ENCODE measurements around the gene ARNT2.

The ARNT2 gene

DNA sequence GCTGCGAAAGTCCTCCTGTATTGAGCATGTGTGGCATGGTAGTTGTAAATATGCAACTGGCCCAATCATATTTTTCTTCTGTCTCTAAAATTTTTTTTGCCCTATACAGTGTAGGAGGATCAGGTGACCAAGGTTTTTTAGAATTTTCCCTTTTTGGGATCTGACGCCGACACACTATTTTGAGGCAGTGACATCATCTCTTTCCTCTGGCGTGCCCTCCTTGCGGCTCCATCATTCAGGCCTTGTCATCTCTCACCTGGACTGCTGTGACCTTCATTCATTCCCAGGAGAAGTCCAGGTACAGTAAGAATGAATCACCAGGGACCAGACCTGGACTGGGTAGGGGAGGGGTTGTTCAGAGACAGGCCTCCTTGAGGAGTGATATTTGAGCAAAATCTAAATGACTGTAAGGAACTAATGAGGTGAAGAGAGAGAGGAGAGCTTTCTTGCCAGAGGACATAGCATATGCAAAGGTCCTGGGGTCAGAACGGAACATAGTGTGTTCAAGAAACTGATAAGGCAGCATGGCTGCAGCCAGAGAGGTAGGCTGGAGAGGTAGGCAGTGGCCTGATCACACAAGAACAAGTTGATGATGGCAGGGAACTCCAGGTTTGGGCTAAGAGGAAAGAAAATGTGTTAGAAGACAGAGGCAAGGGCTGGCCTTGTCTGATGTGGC is 38.7 kb downstream of the ARNT2 start:
- DNase-seq (ENCODE audit: low read depth) = no peak

DNA sequence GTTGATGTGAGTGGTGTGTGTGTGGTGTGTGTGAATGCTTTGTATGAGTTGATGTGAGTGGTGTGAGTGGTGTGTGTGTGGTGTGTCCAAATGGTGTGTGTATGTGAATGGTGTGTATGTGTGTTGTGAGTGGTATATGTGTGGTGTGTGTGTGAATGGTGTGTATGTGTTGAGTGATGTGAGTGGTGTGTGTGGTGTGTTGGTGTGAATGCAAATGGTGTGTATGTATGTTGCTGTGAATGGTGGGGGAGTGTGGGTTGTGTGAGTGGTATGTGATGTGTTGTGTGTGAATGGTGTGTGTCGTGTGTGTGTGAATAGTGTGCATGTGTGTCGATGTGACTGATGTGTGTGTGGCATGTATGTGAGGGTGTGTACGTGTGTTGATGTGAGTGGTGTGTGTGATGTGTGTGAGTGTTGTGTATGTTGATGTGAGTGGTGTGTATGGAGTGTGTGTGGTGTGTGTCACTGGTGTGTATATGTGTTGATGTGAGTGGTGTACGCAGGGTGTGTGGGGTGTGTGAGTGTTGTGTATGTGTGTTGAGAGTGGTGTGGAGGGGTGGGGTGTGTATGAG is 40.6 kb downstream of the ARNT2 start:
- DNase-seq (ENCODE audit: low read depth) = no peak

DNA sequence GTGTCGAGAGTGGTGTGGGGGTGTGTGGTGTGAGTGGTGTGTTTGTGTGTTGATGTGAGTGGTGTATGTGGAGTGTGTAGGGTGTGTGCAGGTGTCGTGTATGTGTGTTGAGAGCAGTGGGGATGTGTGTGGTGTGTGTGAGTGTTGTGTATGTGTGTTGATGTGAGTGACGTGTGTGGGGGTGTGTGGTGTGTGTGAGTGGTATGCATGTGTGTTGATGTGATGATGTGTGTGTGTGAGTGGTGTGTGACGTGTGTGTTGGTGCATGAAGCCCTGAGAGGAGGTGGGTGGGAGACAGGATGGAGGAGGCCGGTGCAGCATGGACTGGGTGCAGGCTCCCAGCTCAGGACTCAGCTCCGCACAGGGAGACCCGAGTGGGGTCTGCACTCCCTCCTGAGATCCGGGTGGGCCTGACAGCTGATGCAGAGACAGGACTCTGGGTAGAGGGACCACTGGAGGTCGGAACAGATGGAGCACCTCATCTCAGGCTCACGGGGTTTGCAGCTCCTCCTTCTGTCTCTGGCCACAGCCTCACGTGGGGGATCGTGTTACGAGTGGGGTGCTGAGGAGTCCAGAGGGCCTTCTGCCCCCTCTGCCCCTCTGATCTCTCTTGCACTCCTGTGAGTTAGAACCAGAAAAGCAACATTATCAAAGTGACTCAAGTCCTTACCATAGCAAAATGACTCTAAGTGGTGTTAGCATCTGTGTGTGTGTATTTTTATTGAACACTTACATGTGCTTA is 41.3 kb downstream of the ARNT2 start:
- no peak for DNase-seq (ENCODE audit: low read depth)

DNA sequence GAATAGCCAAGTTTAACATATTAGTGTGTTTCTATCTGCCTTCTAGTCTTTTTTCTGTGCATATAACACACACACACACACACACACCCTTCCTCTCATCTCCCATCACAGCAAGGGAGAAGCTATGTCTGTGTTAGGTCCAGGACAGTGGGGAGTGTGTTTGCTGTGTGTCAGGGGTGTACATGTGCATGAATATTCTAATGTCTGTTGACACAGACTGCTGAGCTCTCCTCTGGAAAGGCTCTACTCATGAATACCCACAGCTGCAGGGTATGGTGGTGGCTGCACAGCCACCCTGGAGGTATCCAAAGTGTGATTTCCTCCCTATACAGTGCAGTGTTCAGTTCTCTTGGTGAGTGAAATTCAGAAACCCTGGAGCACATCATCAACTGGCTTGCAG is 42.9 kb downstream of the ARNT2 start:
- no peak for DNase-seq (ENCODE audit: low read depth)

DNA sequence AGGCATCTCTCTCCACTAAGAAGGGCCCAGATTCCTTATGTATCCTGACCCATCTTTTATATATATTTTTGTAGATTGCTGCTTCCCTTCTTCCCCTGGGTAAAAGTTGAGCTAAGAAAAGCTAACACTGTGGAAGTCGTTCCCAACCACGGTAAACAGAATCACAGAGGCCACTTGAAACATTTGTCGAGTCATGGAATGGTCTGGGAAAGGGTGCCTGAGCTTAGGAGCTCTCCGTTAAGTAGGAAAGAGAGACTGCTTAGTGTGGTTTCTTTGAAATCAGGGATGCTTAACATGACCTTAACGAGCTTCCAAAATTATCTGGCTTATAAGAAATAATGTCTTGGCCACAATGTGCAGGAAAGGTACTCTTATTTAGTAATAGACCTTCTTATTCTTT is 45.6 kb downstream of the ARNT2 start:
- DNase-seq (ENCODE audit: low read depth) = no peak

DNA sequence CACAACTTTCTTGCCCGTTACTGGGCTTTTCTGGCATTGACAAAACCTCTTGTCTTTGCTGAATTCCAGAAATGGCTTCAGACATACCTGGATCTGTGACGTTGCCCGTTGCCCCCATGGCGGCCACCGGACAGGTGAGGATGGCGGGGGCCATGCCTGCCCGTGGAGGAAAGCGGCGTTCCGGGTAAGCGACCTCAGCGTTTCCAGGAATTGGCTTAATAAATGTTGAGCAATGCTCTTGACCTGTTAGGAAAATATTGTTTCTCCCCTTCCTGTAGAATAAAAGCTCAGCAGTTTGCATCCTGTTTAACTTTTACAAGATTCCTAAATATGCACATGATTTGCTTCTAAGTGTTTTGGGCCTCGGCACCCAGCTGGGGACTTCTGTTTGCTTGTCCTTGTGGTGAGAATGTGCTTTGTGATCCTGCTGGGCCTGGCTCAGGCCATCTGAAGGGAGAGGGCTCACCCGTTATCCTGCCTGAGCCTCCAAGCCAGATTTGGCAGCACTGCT is 46.7 kb downstream of the ARNT2 start:
- no peak for DNase-seq (ENCODE audit: low read depth)

DNA sequence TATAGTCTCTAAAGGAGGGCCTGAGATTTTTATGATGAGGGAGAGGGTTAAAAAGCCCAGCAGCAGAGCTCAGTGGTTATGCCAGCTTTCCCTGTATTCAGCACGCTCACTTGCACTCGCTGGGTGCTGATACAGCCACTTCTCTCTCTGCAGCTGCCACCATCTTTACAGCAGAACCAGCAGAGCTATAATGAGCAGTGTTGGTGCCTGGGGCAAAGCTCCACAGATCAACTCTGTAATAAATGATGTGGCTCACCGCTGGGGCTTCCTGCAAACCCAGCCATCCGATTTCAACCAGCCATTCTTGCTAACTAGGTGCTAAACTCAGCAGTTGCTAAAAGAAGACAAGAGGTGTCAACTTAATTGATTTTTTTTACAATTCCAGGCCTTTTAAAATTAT is 48.0 kb downstream of the ARNT2 start:
- no peak for DNase-seq (ENCODE audit: low read depth)

DNA sequence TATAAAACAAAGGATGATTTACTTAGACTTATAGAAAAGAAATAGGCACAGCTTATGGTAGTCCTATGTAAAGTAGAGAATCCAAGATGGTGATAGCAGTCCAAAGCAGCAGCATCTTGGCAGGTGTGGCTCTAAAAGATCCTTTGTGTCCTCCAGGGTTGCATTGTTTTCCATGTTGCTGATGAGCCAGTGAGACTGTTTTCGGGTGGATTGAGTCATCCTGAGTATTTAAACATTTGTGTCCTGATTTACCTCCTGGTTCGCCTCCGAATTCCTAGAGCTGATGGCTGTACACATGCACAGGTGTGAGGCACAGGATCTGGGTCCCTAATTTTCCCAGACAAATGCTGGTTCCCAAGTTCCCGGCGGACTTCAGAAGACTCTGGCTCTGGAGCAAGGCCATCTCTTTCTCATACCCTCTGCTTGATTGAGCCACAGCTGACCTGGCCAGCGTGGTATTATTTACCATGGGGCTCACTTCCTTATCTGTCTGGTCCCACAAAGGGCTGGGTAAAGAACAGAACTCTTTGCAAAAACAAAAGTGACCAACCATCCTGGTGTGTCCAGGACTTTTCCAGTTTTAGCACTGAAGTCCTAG is 51.0 kb downstream of the ARNT2 start:
- DNase-seq (ENCODE audit: low read depth) = no peak

DNA sequence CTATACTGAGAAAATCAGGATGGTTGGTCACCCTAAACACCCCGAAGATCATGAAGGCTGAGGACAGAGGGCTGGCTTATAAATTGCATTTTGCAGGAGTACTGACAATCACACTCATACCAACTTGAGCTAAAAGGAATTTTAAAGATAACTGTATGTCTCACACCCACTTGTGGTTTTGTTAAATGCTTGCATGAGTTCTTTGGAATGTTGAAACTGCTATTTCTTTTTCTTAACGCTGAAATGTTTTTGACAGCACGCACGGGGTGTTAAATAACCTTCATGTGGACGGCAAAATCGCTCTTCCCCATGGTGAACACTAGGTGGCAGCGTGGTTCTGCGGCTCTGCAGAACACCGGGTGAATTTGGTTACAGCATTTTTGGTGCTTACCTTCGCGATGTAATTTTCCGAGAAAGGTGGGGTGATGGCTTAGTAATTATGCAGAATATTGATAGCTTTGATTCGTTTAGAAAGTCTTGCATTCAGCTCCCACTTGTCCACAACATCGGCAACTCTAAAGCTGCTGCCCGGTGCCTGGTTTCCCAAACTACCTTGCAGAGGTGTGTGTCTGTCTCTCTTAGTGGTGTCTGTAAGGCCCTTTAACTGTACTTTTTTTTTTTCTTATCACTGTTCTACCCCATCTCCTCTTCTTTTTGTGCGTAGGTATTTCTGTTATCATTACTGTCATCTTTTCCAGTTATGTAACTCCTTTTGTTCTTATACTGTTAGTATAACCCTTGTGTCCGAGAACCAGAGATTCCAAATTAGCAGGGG is 51.7 kb downstream of the ARNT2 start:
- DNase-seq (ENCODE audit: low read depth) = peak; percentile 11

DNA sequence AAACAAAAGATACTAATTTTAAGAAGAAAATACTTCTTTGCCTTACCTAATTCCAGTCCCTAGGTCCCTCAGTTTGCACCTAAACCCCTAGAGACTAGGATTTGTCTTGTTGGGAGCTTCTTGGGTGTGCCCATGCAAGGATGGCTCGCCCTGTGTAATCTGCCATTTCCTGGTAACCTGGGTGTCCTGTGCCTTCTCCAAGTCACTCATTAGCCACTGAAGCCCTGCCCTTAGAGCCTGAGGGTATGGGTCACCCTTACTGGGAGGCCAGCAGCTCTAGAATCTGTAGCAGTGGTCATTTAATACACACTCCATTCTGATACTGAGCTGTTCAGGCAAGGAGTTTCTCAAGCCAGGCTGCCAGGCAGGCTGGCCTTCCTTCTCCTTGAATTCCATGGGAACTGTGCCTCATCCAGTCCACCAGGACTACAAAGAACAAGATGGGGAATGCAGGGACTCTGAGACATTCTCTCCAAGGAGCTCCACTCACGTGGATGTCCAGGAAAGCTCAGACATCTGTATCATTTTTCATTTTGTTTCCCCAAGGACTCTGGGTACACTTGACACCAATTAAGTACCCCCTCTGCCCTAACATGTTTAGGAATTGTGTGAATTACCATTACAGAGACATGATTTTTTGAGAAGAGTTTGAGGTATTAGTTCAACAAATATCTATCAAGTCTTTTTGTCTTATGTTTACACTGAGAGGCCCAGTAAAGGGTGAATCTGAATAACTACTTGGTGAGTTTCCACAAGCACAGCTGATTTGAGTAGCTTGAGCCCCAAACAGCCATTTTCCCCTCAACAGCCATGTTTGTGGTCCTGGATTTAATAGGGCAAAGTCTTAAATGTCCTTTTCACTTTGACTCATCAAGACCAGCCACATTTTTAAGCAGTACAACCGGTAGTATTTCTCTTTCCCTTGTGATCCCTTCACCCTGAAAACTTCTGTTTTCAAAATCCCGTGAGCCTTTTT is 52.6 kb downstream of the ARNT2 start:
- no peak for DNase-seq (ENCODE audit: low read depth)

DNA sequence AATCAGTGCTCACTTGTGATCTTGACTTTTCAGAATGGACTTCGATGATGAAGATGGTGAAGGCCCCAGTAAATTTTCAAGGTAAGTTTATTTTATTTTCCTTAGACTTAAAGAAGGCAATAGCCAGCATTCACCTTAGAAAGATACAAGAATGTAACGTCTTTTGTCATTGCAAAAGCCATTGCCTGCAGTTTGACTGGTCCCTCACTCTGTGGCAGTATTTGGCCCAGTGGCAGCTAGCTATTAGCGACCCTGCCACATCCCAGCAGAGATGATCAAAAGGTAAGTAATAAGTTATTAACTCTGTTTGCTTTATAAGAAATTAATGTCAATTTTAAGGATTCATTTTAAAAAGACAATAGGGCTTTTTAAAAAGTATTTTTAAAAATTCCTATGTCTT is 53.7 kb downstream of the ARNT2 start:
- no peak for DNase-seq (ENCODE audit: low read depth)

DNA sequence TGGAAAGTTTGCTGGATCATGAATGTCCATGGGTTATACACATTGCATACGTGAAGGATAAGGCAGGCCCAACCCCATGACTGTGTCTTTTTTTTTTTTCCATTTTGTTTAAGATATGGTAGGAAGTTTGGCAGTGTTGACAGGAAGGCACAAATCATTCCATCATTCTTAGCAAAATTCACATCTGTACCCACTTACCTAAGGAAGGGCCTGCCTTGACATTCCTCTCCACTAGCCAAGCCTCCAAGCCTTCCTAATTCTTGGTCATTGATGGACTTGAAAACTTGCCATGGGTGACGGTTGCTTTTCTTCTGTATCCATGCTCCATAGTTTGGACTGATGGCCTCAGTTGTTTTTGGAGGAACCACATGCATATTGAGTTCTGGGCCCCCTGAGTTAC is 54.4 kb downstream of the ARNT2 start:
- DNase-seq (ENCODE audit: low read depth) = no peak

DNA sequence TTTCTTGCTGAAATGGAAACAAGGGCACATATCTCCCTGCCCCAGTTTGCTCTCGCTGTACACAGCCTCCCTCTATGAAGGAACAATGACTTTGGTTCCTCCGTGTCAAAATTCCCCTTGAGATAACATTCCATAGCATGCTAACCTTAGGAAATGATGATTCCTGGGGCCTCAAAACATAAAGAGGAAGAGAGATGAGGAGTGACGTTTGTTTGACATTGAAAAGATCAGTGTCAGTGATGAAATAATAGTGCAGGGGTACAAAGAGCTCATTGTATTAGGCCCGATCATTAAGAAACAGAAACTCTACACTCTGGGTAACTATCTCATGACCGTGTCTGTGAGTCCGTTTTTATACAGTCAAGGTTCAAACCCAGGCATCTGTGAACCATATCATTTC is 55.2 kb downstream of the ARNT2 start:
- no peak for DNase-seq (ENCODE audit: low read depth)

DNA sequence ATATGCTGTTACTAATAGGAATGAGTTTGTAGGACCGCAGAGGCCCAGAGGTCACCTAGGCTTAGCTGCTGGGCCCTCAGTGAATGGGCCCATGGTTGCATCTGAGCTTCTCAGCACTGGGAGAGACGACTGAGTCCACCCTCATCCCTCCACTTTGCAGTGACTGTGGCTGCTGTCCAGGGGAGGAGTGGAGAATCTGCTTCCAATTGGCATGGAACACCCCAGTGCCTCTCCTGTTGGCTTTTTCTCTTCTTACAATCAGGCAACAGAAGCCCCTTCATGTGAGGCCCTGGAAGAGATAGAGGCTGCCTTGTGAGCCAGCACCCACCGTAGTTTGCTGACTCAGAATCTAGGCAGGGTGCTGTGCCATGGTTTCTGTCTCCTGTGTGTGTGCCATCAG is 55.6 kb downstream of the ARNT2 start:
- DNase-seq (ENCODE audit: low read depth) = no peak

DNA sequence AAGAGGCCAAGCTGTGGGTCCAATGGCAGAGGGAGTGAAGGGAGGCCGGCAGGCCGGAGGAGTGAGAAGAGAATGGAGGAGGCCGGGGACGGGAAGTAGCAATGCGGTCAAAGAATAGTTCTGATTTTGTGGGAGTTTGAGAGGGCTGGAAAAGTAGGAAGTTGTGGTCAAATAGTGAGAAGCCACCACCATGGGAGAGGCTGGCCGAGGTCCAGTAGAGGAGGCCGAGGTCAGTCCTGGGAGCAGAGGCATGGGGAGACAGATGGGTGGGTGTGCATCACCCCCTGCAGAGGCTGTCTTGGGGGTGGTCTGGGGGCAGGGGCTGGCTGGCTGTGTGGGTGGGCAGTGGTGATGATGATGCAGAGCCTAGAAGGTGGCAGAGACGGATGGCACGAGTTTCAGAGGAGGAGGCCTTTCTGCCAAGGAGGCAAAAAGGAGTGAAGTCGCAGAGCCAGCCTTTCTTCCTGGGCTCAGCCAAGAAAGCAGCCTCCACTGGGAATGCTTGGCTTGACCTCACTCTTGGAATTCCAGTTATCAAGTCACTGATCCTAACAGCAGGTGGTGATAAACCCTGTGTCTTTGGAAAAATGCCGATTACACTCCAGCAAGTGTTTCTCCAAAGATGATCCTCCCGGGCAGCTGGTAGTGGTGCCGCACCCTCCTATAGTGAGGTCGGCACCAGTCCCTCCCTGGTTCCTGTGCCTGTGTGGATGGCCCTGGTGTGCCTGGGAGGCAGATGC is 57.3 kb downstream of the ARNT2 start:
- DNase-seq (ENCODE audit: low read depth) = no peak

DNA sequence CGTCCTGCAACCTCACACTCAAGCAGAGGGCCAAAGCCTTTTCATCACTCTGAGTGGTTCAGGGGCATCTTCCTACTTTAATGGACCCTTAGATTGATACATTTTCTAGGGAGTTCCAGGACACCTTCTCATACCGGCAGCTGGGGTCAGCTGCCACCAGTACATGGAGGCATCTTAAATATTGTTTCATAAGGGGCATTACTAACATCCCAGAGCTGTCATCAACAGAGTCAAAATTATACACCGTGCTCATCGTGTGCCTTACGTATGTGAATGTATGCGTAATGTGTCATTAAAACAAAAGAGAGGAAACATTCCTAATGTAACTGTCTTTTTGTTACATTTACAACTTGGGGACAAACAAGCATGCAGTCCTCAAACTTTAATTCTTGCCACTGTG is 57.9 kb downstream of the ARNT2 start:
- DNase-seq (ENCODE audit: low read depth) = no peak

DNA sequence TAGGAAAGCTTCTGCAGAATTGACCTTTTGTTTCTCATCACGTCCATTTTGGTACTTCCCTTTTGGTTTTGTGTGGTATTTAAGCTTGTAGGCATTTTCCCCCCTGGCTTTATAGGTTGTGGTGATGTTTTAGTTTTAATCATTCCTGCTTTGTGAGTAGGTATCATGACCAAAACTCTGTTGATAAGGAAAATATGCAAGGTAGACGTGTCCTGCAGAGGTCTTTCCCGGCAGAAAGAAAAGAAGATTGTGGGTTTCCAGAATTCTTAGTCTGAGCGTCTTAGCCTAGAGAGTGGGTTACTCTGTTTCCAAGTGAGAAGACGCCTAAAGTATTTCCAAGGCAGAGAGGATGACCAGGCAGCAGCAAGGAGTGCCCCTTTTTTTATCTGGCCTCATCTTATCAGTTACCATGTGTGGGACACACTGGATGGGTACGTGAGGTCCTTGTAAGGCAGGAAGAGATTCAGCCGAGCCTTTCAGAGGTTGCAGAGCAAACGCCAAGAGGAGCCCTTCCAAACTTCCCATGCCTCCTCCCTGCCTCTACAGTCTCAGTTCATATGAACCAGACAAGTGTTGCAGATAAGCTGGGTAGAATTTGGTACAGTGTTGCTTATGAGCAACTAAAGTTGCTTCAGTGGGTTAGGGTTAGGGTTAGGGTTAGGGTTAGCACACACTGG is 58.8 kb downstream of the ARNT2 start:
- DNase-seq (ENCODE audit: low read depth) = no peak

DNA sequence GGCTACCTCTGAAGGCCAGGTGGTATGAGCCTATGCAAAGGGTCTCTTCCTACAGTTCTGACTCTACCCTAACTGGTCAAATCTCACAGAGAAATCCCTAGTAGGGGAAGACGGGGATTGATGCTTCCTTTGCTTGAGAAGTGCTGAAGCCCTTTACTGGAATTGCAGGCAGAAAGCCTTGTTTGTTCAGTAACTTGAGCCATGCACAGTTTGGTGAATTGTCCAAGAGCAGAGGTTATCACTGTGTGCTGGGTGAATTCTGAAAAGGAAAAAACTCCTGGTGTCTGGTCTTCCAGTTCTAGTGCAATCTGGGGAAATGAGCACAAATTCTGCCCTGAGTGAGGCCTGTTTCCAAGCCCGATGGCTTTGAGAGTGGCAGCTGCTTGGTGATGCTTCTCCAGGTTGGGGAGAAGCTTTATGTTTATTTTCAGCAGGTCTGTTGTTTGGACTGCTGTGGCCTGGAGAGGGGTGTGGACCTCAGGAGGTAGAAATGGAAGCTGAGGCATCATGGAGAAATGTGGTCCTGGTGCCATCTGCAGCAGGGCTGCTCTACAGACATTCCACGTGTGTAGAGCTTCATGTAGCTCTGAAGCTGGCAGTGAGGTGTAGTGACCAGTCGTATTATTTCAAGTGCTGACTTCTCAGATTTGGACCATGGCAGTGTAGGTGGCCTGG is 60.9 kb downstream of the ARNT2 start:
- DNase-seq (ENCODE audit: low read depth) = no peak

DNA sequence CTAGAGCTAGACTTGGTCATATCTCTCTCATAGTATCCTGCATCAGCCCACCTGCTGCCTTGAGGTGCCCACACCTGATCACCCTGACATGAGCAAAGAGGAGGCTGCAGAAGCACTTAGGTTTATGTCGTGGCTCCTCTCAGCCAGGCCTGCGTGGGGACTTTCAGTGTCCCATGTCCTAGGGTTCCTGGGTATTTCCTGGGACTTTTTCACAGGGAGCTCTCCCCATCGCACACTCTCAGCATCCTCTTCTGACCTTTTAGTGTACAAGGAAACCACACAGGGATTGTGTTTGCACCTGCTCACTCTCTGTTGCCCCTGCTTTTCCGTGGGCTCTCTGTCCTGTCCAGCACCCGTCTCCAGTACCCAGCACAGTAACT is 61.4 kb downstream of the ARNT2 start:
- DNase-seq (ENCODE audit: low read depth) = no peak

All from activated T-helper 1 cell treated with Interleukin-2 at 50 U/mL for 16 hours (primary cell).